ENCODE results near the gene ZNF512B.

ZNF512B gene

DNA sequence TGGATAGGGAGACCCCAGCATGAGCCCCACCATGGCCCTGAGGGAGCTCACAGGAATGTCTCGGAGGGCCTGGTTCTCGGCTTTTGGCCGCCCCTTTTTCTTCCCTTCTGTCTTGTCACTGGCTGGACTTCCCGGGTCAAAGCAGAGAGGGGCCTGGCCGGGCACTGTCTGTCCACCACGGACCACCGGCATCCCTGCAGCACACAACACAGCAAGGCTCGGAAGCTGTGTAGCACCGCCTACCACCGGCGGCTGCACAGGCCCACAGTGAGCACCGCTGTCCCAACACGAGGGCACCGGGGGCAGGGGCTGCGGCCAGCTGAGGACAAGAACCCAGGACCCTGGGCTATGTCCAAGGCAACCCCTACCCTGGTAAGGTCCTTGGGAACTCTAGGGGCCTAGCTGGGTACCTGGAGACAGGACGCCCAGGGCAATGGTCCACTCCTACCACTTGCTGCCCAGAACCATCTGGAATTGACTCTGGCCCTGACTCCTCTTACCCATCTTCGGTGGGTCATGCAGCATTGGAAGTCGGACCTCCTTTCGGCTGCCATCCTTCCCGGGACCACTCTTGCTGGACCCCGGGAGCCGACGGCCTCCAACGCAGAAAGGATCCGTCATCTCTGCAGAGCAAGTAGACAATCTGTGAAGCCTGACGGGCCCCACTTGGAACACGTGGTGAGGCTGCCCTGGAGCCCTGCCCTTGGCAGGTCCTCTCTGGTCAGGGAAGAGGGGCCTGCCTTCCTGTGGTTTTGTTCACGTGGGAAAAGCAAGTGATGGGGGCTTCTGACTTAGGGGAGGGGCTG, 2.2 kb downstream of the ZNF512B start:
- 0 out of 2 replicates have a peak, but pooled peaks cover 4% of the 10 kb centered on the region for H3K27me3 ChIP-seq (ENCODE audit: low read depth, low read length)
- TF ChIP-seq, protein P1, sequence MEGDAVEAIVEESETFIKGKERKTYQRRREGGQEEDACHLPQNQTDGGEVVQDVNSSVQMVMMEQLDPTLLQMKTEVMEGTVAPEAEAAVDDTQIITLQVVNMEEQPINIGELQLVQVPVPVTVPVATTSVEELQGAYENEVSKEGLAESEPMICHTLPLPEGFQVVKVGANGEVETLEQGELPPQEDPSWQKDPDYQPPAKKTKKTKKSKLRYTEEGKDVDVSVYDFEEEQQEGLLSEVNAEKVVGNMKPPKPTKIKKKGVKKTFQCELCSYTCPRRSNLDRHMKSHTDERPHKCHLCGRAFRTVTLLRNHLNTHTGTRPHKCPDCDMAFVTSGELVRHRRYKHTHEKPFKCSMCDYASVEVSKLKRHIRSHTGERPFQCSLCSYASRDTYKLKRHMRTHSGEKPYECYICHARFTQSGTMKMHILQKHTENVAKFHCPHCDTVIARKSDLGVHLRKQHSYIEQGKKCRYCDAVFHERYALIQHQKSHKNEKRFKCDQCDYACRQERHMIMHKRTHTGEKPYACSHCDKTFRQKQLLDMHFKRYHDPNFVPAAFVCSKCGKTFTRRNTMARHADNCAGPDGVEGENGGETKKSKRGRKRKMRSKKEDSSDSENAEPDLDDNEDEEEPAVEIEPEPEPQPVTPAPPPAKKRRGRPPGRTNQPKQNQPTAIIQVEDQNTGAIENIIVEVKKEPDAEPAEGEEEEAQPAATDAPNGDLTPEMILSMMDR (IDR thresholded peaks at IDR 0.05; ENCODE audit: low read depth, low read length) = no peak
- TF ChIP-seq EZH2phosphoT487 (IDR thresholded peaks at IDR 0.05; ENCODE audit: low read depth) = no peak
- H3K4me1 ChIP-seq (ENCODE audit: low read length) = peaks cover 12% of the 10 kb centered on the region
- no peaks in the 10 kb centered on the region for H3K9me3 ChIP-seq (ENCODE audit: insufficient read depth, low read length)
- H3K4me2 ChIP-seq (ENCODE audit: low read length) = no peak overlapping the region
- no peak overlapping the region for H3K4me3 ChIP-seq (ENCODE audit: low read length)
- H3K36me3 ChIP-seq (replicated peaks; ENCODE audit: low read depth, low read length) = peaks cover 9% of the 10 kb centered on the region
- H3K9ac ChIP-seq (ENCODE audit: low read length) = no peak overlapping the region
- H2AFZ ChIP-seq (ENCODE audit: low read depth, low read length) = no peak overlapping the region
- no peaks in the 10 kb centered on the region for H4K20me1 ChIP-seq (ENCODE audit: insufficient read depth, low read length)
- H3K27ac ChIP-seq (ENCODE audit: low read length) = no peak overlapping the region
- peaks cover 16% of the 10 kb centered on the region for H3K79me2 ChIP-seq (ENCODE audit: low read length)

DNA sequence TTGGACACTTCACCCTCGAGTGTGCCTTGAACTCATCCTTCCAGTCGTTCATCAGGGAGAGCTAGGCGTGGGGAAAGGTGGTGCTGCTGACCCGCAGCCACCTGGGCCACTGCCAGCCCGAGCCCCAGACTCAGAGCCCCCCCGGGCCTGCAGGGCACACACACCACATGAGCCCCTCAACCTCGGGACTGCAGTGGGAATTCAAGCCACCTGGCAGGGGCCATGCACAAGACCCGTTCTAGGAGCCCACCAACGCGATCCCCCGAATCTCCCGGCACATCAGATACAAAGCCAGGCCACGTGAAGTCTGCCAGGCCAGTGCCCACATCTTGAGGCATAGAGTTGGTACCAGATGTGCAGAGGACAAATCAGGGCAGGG, 2.8 kb downstream of the ZNF512B start:
- 0 out of 2 replicates have a peak, but pooled peaks cover 4% of the 10 kb centered on the region for H3K27me3 ChIP-seq (ENCODE audit: low read depth, low read length)
- H3K4me2 ChIP-seq (ENCODE audit: low read length) = no peak overlapping the region
- no peak overlapping the region for H3K4me3 ChIP-seq (ENCODE audit: low read length)
- peaks cover 12% of the 10 kb centered on the region for H3K4me1 ChIP-seq (ENCODE audit: low read length)
- H4K20me1 ChIP-seq (ENCODE audit: insufficient read depth, low read length) = no peaks in the 10 kb centered on the region
- no peak overlapping the region for H3K27ac ChIP-seq (ENCODE audit: low read length)
- peaks cover 8% of the 10 kb centered on the region for H3K36me3 ChIP-seq (replicated peaks; ENCODE audit: low read depth, low read length)
- no peak overlapping the region for H3K9ac ChIP-seq (ENCODE audit: low read length)
- no peaks in the 10 kb centered on the region for H3K9me3 ChIP-seq (ENCODE audit: insufficient read depth, low read length)
- H3K79me2 ChIP-seq (ENCODE audit: low read length) = peaks cover 16% of the 10 kb centered on the region
- H2AFZ ChIP-seq (ENCODE audit: low read depth, low read length) = no peak overlapping the region
- no peak for TF ChIP-seq EZH2phosphoT487 (IDR thresholded peaks at IDR 0.05; ENCODE audit: low read depth)
- TF ChIP-seq, protein P1 (IDR thresholded peaks at IDR 0.05; ENCODE audit: low read depth, low read length) = no peak

DNA sequence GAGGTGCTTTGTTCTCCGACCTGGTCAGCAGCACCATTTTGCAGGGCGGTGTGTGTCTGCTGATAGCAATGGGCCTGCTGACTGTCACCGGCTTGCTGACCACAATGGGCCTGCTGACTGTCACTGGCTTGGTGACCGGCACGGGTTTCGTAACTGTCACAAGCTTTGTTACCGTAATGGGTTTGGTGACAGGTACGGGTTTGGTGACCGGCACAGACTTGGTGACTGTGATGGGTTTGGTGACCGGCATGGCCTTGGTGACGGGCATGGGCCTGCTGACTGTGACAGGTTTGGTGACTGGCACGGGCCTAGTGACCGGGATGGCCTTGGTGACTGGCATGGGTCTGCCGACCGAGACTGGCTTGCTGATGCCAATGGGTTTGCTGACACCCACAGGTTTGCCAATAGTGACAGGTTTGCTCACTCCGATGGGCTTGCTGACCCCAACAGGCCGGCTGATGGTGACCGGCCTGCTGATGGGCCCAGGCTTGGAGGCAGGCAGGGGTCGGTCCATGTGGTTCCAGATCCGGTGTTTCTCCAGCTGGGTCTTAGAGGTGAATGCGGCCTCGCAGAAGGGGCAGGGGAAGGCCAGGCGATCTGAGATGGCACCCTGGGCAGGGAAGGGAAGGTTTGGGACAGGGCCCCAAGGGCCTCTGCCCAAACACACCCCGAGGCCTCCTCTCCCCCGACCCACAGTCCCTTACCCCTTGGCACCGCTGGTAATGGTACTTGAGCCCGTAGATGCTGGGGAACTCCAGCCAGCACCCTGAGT, 3.4 kb downstream of the ZNF512B start:
- Histone ChIP-seq H3K27ac (ENCODE audit: low read length) (no peak overlapping the region), H3K9ac (ENCODE audit: low read length) (no peak overlapping the region), H2AFZ (ENCODE audit: low read depth, low read length) (no peak overlapping the region), H3K4me2 (ENCODE audit: low read length) (no peak overlapping the region), H4K20me1 (ENCODE audit: insufficient read depth, low read length) (no peaks in the 10 kb centered on the region), H3K9me3 (ENCODE audit: insufficient read depth, low read length) (no peaks in the 10 kb centered on the region), H3K27me3 (ENCODE audit: low read depth, low read length) (0 out of 2 replicates have a peak, but pooled peaks cover 4% of the 10 kb centered on the region), H3K36me3 (replicated peaks; ENCODE audit: low read depth, low read length) (peaks cover 14% of the 10 kb centered on the region), H3K79me2 (ENCODE audit: low read length) (peaks cover 16% of the 10 kb centered on the region), H3K4me3 (ENCODE audit: low read length) (no peak overlapping the region), H3K4me1 (ENCODE audit: low read length) (peaks cover 12% of the 10 kb centered on the region)
- TF ChIP-seq, protein P1 (IDR thresholded peaks at IDR 0.05; ENCODE audit: low read depth, low read length) = no peak
- TF ChIP-seq EZH2phosphoT487 (IDR thresholded peaks at IDR 0.05; ENCODE audit: low read depth) = no peak

DNA sequence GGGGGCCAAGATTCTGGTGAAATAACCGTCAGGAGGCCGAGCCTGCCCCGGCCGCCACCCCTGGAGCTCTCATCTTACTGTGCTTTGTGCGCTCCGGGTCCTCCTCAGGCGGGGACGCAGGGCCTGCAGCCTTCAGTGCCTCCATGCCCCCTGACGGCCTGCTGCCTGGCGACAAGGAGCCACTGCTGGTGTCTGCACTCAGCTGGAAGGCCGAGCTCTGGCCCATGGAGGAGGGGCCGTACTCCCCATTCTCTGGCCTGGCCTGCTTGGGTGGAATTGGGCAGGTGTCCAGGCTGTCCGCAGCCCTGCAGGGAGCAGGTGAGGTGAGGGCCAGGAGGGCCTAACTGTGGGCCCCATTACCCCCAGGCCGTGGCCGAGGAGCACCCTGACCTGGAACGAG, 5.3 kb downstream of the ZNF512B start:
- Histone ChIP-seq H4K20me1 (ENCODE audit: insufficient read depth, low read length) (no peaks in the 10 kb centered on the region), H3K4me3 (ENCODE audit: low read length) (no peak overlapping the region), H3K9ac (ENCODE audit: low read length) (no peak overlapping the region), H3K27me3 (ENCODE audit: low read depth, low read length) (no peaks in the 10 kb centered on the region), H3K27ac (ENCODE audit: low read length) (no peak overlapping the region), H2AFZ (ENCODE audit: low read depth, low read length) (no peak overlapping the region), H3K36me3 (replicated peaks; ENCODE audit: low read depth, low read length) (peaks cover 17% of the 10 kb centered on the region), H3K4me1 (ENCODE audit: low read length) (peaks cover 7% of the 10 kb centered on the region), H3K9me3 (ENCODE audit: insufficient read depth, low read length) (no peaks in the 10 kb centered on the region), H3K79me2 (ENCODE audit: low read length) (peaks cover 16% of the 10 kb centered on the region), H3K4me2 (ENCODE audit: low read length) (no peak overlapping the region)
- TF ChIP-seq, protein P1 (IDR thresholded peaks at IDR 0.05; ENCODE audit: low read depth, low read length) = no peak
- TF ChIP-seq EZH2phosphoT487 (IDR thresholded peaks at IDR 0.05; ENCODE audit: low read depth) = no peak

Measured in OCI-LY3 (cell line).